ENCODE measurements around the gene LGSN.

DNA sequence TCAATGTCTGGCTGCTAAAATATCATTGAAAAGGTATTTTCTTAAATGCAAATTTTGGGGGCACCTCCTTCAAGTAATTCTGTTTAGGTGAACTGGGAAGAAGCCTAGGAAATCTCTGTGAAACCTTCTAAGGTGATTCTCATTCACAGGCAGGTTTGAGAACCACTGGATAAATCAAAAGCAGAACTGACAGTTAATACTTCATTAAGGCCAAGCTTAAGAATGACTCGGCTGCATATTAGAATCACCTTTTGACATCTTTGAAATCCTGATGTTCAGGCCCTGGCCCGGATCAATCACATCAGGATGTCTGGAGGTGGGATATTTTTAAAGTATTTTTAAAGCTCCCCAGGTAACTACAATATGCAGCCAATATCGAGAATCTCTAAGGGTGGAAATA lies 58.0 kb downstream of the LGSN start:
- TF ChIP-seq, protein P1, sequence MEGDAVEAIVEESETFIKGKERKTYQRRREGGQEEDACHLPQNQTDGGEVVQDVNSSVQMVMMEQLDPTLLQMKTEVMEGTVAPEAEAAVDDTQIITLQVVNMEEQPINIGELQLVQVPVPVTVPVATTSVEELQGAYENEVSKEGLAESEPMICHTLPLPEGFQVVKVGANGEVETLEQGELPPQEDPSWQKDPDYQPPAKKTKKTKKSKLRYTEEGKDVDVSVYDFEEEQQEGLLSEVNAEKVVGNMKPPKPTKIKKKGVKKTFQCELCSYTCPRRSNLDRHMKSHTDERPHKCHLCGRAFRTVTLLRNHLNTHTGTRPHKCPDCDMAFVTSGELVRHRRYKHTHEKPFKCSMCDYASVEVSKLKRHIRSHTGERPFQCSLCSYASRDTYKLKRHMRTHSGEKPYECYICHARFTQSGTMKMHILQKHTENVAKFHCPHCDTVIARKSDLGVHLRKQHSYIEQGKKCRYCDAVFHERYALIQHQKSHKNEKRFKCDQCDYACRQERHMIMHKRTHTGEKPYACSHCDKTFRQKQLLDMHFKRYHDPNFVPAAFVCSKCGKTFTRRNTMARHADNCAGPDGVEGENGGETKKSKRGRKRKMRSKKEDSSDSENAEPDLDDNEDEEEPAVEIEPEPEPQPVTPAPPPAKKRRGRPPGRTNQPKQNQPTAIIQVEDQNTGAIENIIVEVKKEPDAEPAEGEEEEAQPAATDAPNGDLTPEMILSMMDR (IDR thresholded peaks at IDR 0.05), result no peak
- no peak for TF ChIP-seq POLR2A (IDR thresholded peaks at IDR 0.05)
